HG02610 (cell line): ENCODE measurements around the gene CFAP410.
"Not testable (repeated sequence)": the region's sequence is repeated elsewhere in the genome, so short reads cannot be mapped to it uniquely, and the experiment has no call there.

Source experiments
- ATAC-seq: cut with Tn5 transposase; IDR thresholded peaks from one replicate; pipeline ENCODE4 v1.9.1; 2021; ENCODE audit warnings: mild to moderate bottlenecking, moderate library complexity; ENCODE audit not compliant: unreplicated experiment

CFAP410 gene

DNA sequence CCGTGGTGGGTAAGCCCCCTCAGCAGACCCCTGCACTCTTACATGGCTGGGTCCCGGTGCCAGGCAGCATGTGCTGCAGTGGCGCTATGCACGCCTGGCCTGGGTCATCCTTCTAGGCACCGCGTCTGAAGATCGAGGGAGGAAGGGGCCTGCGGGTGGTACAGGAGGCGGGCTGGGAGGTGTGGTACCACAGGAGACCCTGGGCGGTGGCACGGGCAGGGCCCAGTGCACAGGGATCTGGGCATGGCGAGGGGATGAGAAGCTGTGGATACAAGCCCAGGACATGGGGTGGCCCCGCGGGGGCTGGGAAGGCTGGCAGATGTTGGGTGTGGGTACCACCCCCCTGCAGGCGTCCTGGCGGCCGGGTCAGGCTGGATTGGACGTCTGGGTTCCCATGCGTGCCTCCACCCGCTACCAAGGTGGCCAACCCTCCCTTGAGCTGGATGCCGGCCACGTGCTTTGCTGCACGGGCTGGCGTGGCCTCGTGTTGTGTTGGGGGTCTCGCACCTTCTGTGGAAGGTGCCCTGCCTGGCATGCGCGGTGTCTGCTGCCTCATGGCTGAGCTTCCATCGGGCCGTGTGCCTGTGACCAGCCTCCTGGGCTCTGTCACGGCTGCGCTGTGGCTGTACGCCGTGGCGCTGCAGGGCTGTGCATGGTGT is 19.7 kb downstream of the CFAP410 start:
- ATAC-seq = no peak

GRCh38 chr21:44318489-44319285 is 20.5 kb downstream of the CFAP410 start:
- ATAC-seq = no peak

GRCh38 chr21:44317871-44318270 is 21.3 kb downstream of the CFAP410 start:
- no peak for ATAC-seq

- no peak for ATAC-seq
Measured at GRCh38 chr21:44317241-44317782, 21.9 kb downstream of the CFAP410 start.

DNA sequence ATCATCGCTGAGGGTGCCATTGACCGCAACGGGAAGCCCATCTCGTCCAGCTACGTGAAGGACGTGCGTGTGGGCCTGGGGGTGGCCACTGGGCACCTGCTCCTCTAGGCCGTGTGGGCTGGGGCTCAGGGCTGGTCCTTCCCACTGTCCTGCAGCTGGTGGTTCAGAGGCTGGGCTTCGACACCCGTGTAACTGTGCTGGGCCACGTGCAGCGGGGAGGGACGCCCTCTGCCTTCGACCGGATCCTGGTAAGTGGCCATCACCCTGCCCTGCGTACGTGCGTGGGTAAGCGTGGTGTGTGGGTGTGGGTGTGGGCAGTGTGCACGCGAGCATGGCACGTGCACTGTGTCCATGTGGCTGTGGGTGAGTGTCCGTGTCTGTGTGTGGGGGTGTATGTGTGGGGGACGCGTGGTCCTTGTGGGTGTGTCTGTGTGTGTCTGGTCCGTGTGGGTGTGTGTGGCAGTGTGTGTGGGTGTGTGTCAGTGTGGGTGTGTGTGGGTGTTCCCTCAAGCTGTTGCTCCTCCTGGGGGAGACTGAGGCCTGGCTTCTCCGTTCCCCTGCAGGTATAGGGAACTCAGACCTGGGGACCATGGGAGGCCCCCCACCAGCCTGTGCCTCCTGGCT is 22.8 kb downstream of the CFAP410 start:
- no peak for ATAC-seq

DNA sequence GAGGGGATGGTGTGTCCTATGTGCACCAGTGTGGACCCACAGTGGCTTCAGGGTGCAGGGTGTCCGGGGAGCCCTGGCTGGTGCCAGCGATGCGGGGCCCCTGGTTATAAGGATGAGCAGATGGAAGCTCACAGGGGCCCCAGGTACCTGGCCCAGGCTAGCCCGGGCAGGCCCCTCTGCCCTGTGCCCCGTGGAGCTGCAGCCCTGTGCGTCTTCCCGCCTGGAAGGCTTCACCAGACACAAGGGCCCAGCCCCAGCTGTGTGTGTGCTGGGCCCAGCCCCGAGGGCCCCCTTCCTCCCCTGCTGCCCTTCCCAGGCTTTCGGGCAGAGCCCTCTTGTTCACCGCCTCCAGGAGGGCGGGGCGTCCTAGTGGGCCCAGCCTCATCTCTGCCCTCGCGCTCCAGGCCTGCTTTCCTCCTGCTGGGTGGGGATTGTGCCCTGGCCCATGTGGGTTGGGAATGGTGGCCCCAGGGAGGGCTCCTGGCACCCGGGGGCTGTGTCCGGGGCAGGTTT is 23.4 kb downstream of the CFAP410 start:
- ATAC-seq = no peak

DNA sequence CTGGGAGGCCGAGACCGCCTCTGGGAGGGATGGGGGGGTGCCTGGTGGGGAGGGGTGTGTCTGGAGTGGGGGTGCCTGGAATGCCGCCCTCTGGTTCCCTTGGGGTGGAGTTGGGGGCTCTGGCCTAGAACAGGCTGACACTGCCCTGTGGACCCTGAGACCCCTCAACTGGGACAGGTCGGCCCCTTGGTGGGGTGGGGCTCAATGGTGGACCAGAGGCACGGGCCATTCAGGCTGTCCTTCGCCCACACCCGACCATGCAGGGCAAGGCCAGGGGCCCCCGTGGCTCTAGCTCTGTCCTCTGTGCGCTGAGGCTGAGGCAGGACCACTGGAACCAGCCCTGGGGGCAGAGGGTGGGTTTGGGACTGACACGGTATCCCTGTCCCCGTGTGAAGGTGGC is 24.6 kb downstream of the CFAP410 start:
- ATAC-seq = no peak

DNA sequence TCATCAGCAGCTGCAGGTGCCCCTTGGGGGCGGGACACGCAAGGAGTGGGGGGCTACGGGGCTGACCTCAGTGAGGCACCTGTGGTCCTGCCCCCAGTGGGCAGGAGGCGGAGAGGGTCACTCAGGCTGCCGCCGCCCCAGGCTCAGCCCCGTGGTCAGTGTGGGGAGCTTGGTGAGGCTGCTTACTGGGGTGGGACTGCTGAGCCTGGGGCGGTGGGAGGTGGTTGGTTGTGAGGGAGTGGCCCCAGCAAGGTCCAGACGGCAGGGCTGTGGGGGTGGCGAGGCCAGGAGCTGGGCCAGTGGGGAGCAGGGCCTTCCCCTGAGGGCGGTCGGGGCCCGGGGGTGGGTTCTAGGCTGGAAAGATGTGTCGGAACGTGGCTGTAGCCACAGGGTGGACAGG is 25.1 kb downstream of the CFAP410 start:
- ATAC-seq = no peak

- no peak for ATAC-seq
Measured at GRCh38 chr21:44313451-44313850, 25.7 kb downstream of the CFAP410 start.

- ATAC-seq = no peak
Measured at GRCh38 chr21:44312716-44313115, 26.5 kb downstream of the CFAP410 start.

DNA sequence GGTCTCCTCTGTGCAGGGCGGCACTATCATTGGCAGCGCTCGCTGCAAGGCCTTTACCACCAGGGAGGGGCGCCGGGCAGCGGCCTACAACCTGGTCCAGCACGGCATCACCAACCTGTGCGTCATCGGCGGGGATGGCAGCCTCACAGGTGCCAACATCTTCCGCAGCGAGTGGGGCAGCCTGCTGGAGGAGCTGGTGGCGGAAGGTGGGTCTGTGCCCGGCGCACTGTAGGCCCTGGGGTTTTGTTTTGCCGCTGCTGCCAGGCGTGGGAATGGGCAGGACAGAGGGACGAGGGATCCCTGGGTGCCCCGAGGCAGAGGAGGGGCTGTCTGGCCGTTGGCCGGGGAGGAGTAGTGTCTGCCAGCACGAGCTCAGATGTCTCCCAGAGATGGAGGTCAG is 27.1 kb downstream of the CFAP410 start:
- ATAC-seq = no peak

DNA sequence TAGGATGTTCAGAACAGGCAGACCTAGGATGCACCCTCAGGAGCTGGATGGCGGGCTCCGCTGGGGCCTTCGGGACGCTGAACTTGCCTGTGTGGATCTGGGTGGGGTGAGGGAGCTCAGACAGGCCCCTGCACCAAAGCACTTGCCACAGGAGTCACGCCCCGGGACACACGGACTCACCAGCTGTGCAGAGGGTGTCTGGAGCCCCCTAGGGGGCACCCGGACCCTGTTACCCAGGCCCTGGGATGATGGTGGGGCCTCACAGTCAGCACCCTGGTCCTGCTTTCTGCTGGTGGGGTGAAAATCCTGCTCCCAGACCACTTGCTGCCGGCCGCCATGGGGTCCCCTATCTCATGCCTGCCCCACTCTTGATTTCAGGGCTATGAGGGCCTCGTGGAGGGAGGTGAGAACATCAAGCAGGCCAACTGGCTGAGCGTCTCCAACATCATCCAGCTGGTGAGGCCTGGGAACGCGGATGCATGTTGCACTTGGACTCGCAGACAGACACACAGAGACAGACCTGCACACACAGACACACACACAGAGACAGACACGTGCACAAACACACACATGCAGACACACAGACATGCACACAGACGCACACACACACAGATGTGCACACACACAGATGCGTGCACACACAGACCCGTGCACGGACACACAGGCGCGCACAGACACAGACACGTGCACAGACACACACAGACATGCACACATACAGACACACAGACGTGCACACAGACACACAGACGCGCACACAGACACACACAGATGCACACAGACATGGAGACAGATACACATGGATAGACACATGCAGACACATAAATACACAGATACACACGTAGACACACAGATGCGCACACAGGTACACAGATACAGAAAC is 28.3 kb downstream of the CFAP410 start:
- no peak for ATAC-seq

GRCh38 chr21:44306936-44307704 is 32.1 kb downstream of the CFAP410 start:
- no peak for ATAC-seq

GRCh38 chr21:44305691-44306090 is 33.5 kb downstream of the CFAP410 start:
- no peak for ATAC-seq

- no peak for ATAC-seq
Measured at GRCh38 chr21:44304877-44305293, 34.3 kb downstream of the CFAP410 start.

GRCh38 chr21:44304011-44304616 is 35.1 kb downstream of the CFAP410 start:
- ATAC-seq = no peak

DNA sequence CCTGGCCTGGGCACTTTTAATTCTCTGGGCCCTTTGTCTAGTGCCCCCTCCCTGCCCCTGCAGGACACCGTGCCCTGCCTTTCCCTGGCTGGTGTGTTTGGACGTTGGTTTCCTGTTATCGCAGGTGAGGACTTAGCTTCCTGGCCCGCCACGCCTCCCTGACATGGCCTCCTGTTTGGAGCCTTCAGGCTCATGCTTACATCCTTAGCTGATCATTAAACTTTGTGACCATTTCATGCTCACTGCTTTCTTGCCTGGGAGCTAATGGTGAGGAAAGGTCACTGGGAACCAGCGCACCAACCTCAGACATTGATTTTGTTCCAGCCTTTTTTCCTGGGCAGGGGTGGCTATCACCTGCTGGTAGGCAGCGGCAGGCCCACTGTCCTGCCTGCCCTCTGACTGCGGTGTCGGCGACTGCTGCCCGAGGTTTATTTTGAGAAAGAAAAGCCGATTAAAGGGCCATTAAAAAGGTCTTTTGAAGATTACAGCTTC is 35.7 kb downstream of the CFAP410 start:
- ATAC-seq = no peak

- not testable (repeated sequence) for ATAC-seq
Measured at GRCh38 chr21:44302573-44303401, 36.4 kb downstream of the CFAP410 start.
